Neuronal stem cell (in vitro differentiated cells): ENCODE results near the gene TSPAN2.

Source experiments
- DNase-seq: peaks from one replicate; pipeline ENCODE4 v3.0.0-alpha.2; 2013; ENCODE audit warnings: low spot score
- H2AFZ ChIP-seq: one replicate; pipeline ENCODE4 v1.6.1; 2013; ENCODE audit warnings: mild to moderate bottlenecking, low read length, inconsistent platforms
- H2AK5ac ChIP-seq: 2 replicates; pipeline ENCODE4 v1.6.1; 2013; ENCODE audit warnings: low read depth, mild to moderate bottlenecking, inconsistent platforms, low read length, moderate library complexity, mixed read lengths
- H2BK120ac ChIP-seq: 2 replicates; pipeline ENCODE4 v1.6.1; 2013; ENCODE audit warnings: low read depth, mild to moderate bottlenecking, inconsistent platforms, low read length, moderate library complexity, mixed read lengths
- H2BK12ac ChIP-seq: one replicate; pipeline ENCODE4 v1.6.1; 2013; ENCODE audit warnings: low read length, inconsistent platforms
- H2BK15ac ChIP-seq: 2 replicates; pipeline ENCODE4 v1.6.1; 2013; ENCODE audit warnings: mild to moderate bottlenecking, low read length, inconsistent platforms, mixed read lengths
- H2BK5ac ChIP-seq: one replicate; pipeline ENCODE4 v1.6.1; 2013; ENCODE audit warnings: inconsistent platforms, mild to moderate bottlenecking, low read length, moderate library complexity
- H3K14ac ChIP-seq: one replicate; pipeline ENCODE4 v1.6.1; 2013; ENCODE audit warnings: low read length, inconsistent platforms
- H3K18ac ChIP-seq: 2 replicates; pipeline ENCODE4 v1.6.1; 2013; ENCODE audit warnings: low read length, inconsistent platforms
- H3K23ac ChIP-seq: 2 replicates; pipeline ENCODE4 v1.6.1; 2013; ENCODE audit warnings: low read depth, mild to moderate bottlenecking, mixed read lengths, low read length, inconsistent platforms; ENCODE audit not compliant: poor library complexity
- H3K27ac ChIP-seq: replicated peaks from 3 replicates; pipeline ENCODE4 v1.5.1; 2013; ENCODE audit warnings: low read length, inconsistent platforms
- H3K27me3 ChIP-seq, 3 experiments: 2 replicates each; pipeline ENCODE4 v1.6.1; 2013; ENCODE audit warnings: low read length in 3 of 3, mild to moderate bottlenecking in 2 of 3, inconsistent platforms in 1 of 3, low read depth in 1 of 3, mixed read lengths in 1 of 3, moderate library complexity in 1 of 3; ENCODE audit not compliant: control insufficient read depth in 3 of 3, insufficient read depth in 3 of 3
- H3K36me3 ChIP-seq, 2 donors: replicated peaks in 1 of 2; 2 replicates each; pipeline ENCODE4 v1.6.1; 2013; ENCODE audit warnings: low read length in 2 of 2; ENCODE audit not compliant: control insufficient read depth in 2 of 2, insufficient read depth in 2 of 2
- H3K4ac ChIP-seq: 2 replicates; pipeline ENCODE4 v1.6.1; 2013; ENCODE audit warnings: inconsistent platforms, mild to moderate bottlenecking, low read length, moderate library complexity
- H3K4me1 ChIP-seq, 2 donors: 1 replicate in 1 of 2; 2 replicates in 1 of 2; pipeline ENCODE4 v1.6.1; 2013; ENCODE audit warnings: low read length in 2 of 2, low read depth in 1 of 2; ENCODE audit not compliant: control insufficient read depth in 2 of 2, insufficient read depth in 1 of 2
- H3K4me2 ChIP-seq: one replicate; pipeline ENCODE4 v1.6.1; 2013; ENCODE audit warnings: mild to moderate bottlenecking, low read length, inconsistent platforms; ENCODE audit not compliant: insufficient read depth, poor library complexity, severe bottlenecking
- H3K4me3 ChIP-seq, 2 donors: 2 replicates each; pipeline ENCODE4 v1.5.1; 2013; ENCODE audit warnings: low read length in 2 of 2, mild to moderate bottlenecking in 2 of 2, inconsistent platforms in 1 of 2, moderate library complexity in 1 of 2
- H3K79me1 ChIP-seq: one replicate; pipeline ENCODE4 v1.6.1; 2013; ENCODE audit warnings: low read depth, mild to moderate bottlenecking, inconsistent platforms, low read length, moderate library complexity
- H3K9ac ChIP-seq: one replicate; pipeline ENCODE4 v1.6.1; 2013; ENCODE audit warnings: mild to moderate bottlenecking, low read depth, low read length, inconsistent platforms; ENCODE audit not compliant: poor library complexity
- H3K9me3 ChIP-seq, 2 donors: replicated peaks in 1 of 2; 2 replicates each; pipeline versions ENCODE3 to v1.6.1; 2013; ENCODE audit warnings: low read length in 2 of 2, mild to moderate bottlenecking in 2 of 2, inconsistent platforms in 1 of 2, low read depth in 1 of 2, mixed read lengths in 1 of 2, moderate library complexity in 1 of 2; ENCODE audit not compliant: control insufficient read depth in 2 of 2, insufficient read depth in 1 of 2
- H4K8ac ChIP-seq: one replicate; pipeline ENCODE4 v1.6.1; 2013; ENCODE audit warnings: low read depth, mild to moderate bottlenecking, inconsistent platforms, low read length, moderate library complexity
- H4K91ac ChIP-seq: one replicate; pipeline ENCODE4 v1.6.1; 2013; ENCODE audit warnings: low read length, low read depth, mild to moderate bottlenecking, inconsistent platforms; ENCODE audit not compliant: poor library complexity
- WGBS, 2 donors: extraction: QIAGEN DNeasy Blood & Tissue Kit; methylation state at CpG; one replicate each; pipeline ENCODE4 v1.1.7; 2013; ENCODE audit warnings: missing lambda C conversion rate in 2 of 2, mixed read lengths in 1 of 2; ENCODE audit not compliant: insufficient read length in 2 of 2, insufficient replicate concordance in 1 of 2; ENCODE audit errors: extremely low coverage in 2 of 2; 5-methylcytosine and 5-hydroxymethylcytosine counted together

The TSPAN2 gene

DNA sequence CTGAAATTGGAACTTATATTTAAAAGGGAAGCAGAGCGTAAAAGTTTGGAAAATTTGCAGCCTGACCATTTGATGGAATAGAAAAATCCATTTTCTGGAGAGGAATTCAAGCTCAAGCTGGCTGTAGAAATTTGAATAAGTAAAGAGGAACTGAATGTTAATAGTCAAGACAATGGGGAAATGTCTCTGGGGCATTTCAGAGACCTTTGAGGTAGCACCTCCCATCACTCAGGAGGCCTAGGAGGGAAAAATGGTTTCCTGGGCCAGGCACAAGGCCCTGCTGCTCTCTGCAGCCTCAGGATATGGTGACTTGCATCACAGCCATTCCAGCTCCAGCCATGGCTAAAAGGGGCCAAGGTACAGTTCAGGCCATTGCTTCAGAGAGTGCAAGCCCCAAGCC is 77.3 kb downstream of the TSPAN2 start:
- Histone ChIP-seq H2BK120ac (no peak overlapping the region), H3K36me3 (no peaks in the 10 kb centered on the region), H3K4me1 (no peaks in the 10 kb centered on the region), H3K9me3 (no peaks in the 10 kb centered on the region), H3K4ac (no peak overlapping the region), H3K27ac (no peak overlapping the region), H2AK5ac (no peak overlapping the region), H3K14ac (no peak overlapping the region), H2AFZ (no peak overlapping the region), H3K79me1 (no peaks in the 10 kb centered on the region), H3K18ac (no peak overlapping the region), H4K8ac (no peak overlapping the region), H3K27me3 (no peaks in the 10 kb centered on the region), H2BK15ac (no peak overlapping the region), H4K91ac (no peak overlapping the region), H3K4me3 (no peak overlapping the region), H3K23ac (no peak overlapping the region), H2BK5ac (no peak overlapping the region), H3K4me2 (no peak overlapping the region), H2BK12ac (no peak overlapping the region), H3K9ac (no peak overlapping the region)
- DNase-seq, result no peak
- WGBS, 2 donors, result no CpG with 5 or more reads among the region's 1 CpG

GRCh38 chr1:115006191-115006590 is 83.1 kb downstream of the TSPAN2 start:
- no peak overlapping the region for H3K18ac ChIP-seq
- no peaks in the 10 kb centered on the region for H3K79me1 ChIP-seq
- H3K27me3 ChIP-seq, result no peaks in the 10 kb centered on the region
- no peak overlapping the region for H4K91ac ChIP-seq
- no peak overlapping the region for H4K8ac ChIP-seq
- H3K27ac ChIP-seq, result no peak overlapping the region
- H2AK5ac ChIP-seq, result no peak overlapping the region
- no peak overlapping the region for H3K4me3 ChIP-seq
- no peak overlapping the region for H3K4me2 ChIP-seq
- H3K23ac ChIP-seq, result no peak overlapping the region
- H3K9me3 ChIP-seq, result no peaks in the 10 kb centered on the region
- no peak overlapping the region for H2BK15ac ChIP-seq
- no peaks in the 10 kb centered on the region for H3K4me1 ChIP-seq
- no peak for DNase-seq
- no peak overlapping the region for H3K9ac ChIP-seq
- H2BK120ac ChIP-seq, result no peak overlapping the region
- H2BK5ac ChIP-seq, result no peak overlapping the region
- H3K36me3 ChIP-seq, result no peaks in the 10 kb centered on the region
- no peak overlapping the region for H2BK12ac ChIP-seq
- no peak overlapping the region for H3K4ac ChIP-seq
- no peak overlapping the region for H2AFZ ChIP-seq
- H3K14ac ChIP-seq, result no peak overlapping the region
- no CpG with 5 or more reads among the region's 2 CpGs for WGBS, 2 donors
